ENCODE results near the gene SLC11A2. TPM values are rescaled to one million over a fixed set of nuclear protein-coding genes. Genes with fewer than 3 reads are reported as not detected.

SLC11A2 gene
- total and polyA plus RNA-seq, 2 donors = 26.9 to 30.0 TPM

GRCh38 chr12:50990791-50991190 is 35.4 kb downstream of the SLC11A2 start:
- peaks cover 0 to 6% of the 10 kb centered on the region in 2 donors for H3K4me1 ChIP-seq (ENCODE audit: control insufficient read depth in 2 of 2, insufficient read depth in 2 of 2, low read length in 2 of 2)
- no peak overlapping the region for H3K27ac ChIP-seq (ENCODE audit: low read depth in 1 of 2, low read length in 1 of 2)
- H3K27me3 ChIP-seq (ENCODE audit: control insufficient read depth in 2 of 2, insufficient read depth in 1 of 2, low read length in 1 of 2) = no peaks in the 10 kb centered on the region
- H3K9me3 ChIP-seq (ENCODE audit: control insufficient read depth in 2 of 2, insufficient read depth in 1 of 2, low read length in 1 of 2) = no peaks in the 10 kb centered on the region
- H3K4me3 ChIP-seq (ENCODE audit: low read length in 2 of 2) = no peak overlapping the region
- DNase-seq (ENCODE audit: low read depth in 6 of 9, low spot score in 9 of 9) = no peak
- peaks cover 50 to 87% of the 10 kb centered on the region in 2 donors for H3K36me3 ChIP-seq (ENCODE audit: control insufficient read depth in 2 of 2, insufficient read depth in 2 of 2, low read length in 1 of 2)
- 88% methylated on average over 3 of the region's 3 CpGs for WGBS

DNA sequence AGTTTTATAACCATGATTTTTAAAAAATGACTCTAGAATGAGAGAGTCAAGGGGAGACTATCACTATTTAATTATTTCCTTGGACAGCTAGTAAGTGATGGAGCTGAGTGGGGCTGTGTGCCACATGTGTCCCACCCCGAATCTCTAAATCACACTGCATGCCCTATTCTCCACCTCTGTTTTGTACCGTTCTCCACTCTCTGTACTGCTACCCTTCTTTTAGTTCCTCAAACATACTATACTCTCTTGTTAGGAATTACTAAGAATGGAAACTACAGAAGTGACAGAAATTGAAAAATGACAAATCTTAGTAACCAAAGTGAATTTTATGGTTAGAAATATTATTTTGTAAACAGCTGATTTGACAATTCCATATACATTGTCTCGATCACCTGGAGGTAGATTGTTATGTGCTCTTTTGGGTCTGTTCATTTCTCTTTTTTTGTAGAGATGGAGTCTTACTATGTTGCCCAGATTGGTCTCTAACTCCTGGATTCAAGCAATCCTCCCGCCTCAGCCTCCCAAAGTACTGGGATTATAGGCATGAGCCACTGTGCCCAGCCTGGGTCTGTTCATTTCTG is 35.9 kb downstream of the SLC11A2 start:
- Histone ChIP-seq H3K4me1 (ENCODE audit: control insufficient read depth in 2 of 2, insufficient read depth in 2 of 2, low read length in 2 of 2) (peaks cover 0 to 6% of the 10 kb centered on the region in 2 donors), H3K27ac (ENCODE audit: low read depth in 1 of 2, low read length in 1 of 2) (no peak overlapping the region), H3K36me3 (ENCODE audit: control insufficient read depth in 2 of 2, insufficient read depth in 2 of 2, low read length in 1 of 2) (peaks cover 44 to 82% of the 10 kb centered on the region in 2 donors), H3K27me3 (ENCODE audit: control insufficient read depth in 2 of 2, insufficient read depth in 1 of 2, low read length in 1 of 2) (no peaks in the 10 kb centered on the region), H3K9me3 (ENCODE audit: control insufficient read depth in 2 of 2, insufficient read depth in 1 of 2, low read length in 1 of 2) (no peaks in the 10 kb centered on the region), H3K4me3 (ENCODE audit: low read length in 2 of 2) (no peak overlapping the region)
- WGBS = over 99% methylated on average over 4 of the region's 4 CpGs
- no peak for DNase-seq (ENCODE audit: low read depth in 6 of 9, low spot score in 9 of 9)

GRCh38 chr12:50988871-50989270 is 37.3 kb downstream of the SLC11A2 start:
- H3K36me3 ChIP-seq (ENCODE audit: control insufficient read depth in 2 of 2, insufficient read depth in 2 of 2, low read length in 1 of 2) = peaks cover 46 to 72% of the 10 kb centered on the region in 2 donors
- H3K9me3 ChIP-seq (ENCODE audit: control insufficient read depth in 2 of 2, insufficient read depth in 1 of 2, low read length in 1 of 2) = no peaks in the 10 kb centered on the region
- over 99% methylated on average over 5 of the region's 5 CpGs for WGBS

GRCh38 chr12:50988051-50988450 is 38.1 kb downstream of the SLC11A2 start:
- no peak for DNase-seq (ENCODE audit: low read depth in 6 of 9, low spot score in 9 of 9)
- Histone ChIP-seq H3K36me3 (ENCODE audit: control insufficient read depth in 2 of 2, insufficient read depth in 2 of 2, low read length in 1 of 2) (peaks cover 46 to 67% of the 10 kb centered on the region in 2 donors), H3K4me1 (ENCODE audit: control insufficient read depth in 2 of 2, insufficient read depth in 2 of 2, low read length in 2 of 2) (peaks cover 0 to 9% of the 10 kb centered on the region in 2 donors), H3K4me3 (ENCODE audit: low read length in 2 of 2) (no peak overlapping the region), H3K27ac (ENCODE audit: low read depth in 1 of 2, low read length in 1 of 2) (peak overlapping the region in 1 of 2 donors; percentile 9), H3K27me3 (ENCODE audit: control insufficient read depth in 2 of 2, insufficient read depth in 1 of 2, low read length in 1 of 2) (no peaks in the 10 kb centered on the region), H3K9me3 (ENCODE audit: control insufficient read depth in 2 of 2, insufficient read depth in 1 of 2, low read length in 1 of 2) (no peaks in the 10 kb centered on the region)
- 97% methylated on average over 5 of the region's 5 CpGs for WGBS

More at GRCh38 chr12:50988871-50989270, 37.3 kb downstream of the SLC11A2 start:
- Histone ChIP-seq H3K4me3 (ENCODE audit: low read length in 2 of 2) (no peak overlapping the region), H3K27ac (ENCODE audit: low read depth in 1 of 2, low read length in 1 of 2) (no peak overlapping the region), H3K4me1 (ENCODE audit: control insufficient read depth in 2 of 2, insufficient read depth in 2 of 2, low read length in 2 of 2) (peaks cover 0 to 6% of the 10 kb centered on the region in 2 donors), H3K27me3 (ENCODE audit: control insufficient read depth in 2 of 2, insufficient read depth in 1 of 2, low read length in 1 of 2) (no peaks in the 10 kb centered on the region)
- no peak for DNase-seq (ENCODE audit: low read depth in 6 of 9, low spot score in 9 of 9)

DNA sequence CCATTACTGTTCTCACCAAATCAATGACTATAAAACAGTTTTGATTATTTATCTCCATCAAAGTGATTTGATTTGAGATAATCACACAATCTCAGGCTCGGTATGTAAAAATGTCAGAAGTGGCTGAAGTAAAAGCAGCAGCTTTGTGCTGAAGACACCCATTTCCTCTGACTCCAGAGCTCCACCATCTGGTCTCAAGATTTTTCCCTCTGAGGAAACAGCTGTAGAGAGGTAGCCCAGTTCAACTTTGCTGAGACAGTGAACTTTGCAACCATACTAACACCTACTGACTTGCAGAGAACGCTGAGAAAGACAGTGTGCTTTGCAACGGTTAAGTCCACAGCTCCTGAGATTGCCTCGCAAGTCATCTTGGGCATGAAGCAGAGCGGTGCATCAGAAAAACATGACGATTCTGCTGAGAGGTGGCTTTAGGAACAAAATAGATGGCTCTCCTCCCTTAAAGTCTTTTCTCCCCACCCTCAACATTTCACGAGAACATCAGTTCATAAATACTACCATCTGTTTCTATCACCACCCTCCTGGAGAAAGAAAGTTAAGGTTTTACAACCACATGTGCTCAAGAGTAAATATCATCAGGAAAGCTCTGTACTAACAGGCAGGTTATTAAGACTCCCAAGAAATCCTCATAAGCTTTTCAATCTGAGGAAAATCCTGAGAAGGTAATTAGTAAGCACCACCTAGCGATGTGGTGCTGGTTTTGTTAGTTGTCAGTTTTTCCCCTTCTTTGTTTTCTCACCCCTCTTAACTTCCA is 39.0 kb downstream of the SLC11A2 start:
- peaks cover 39 to 58% of the 10 kb centered on the region in 2 donors for H3K36me3 ChIP-seq (ENCODE audit: control insufficient read depth in 2 of 2, insufficient read depth in 2 of 2, low read length in 1 of 2)
- H3K4me3 ChIP-seq (ENCODE audit: low read length in 2 of 2) = no peak overlapping the region
- peak; percentile 43 to 92 (median 76) for DNase-seq (ENCODE audit: low read depth in 6 of 9, low spot score in 9 of 9)
- H3K27ac ChIP-seq (ENCODE audit: low read depth in 1 of 2, low read length in 1 of 2) = peak overlapping the region; percentile 45 to 66
- no peaks in the 10 kb centered on the region for H3K9me3 ChIP-seq (ENCODE audit: control insufficient read depth in 2 of 2, insufficient read depth in 1 of 2, low read length in 1 of 2)
- 65% methylated on average over 8 of the region's 8 CpGs for WGBS
- H3K27me3 ChIP-seq (ENCODE audit: control insufficient read depth in 2 of 2, insufficient read depth in 1 of 2, low read length in 1 of 2) = no peaks in the 10 kb centered on the region
- H3K4me1 ChIP-seq (ENCODE audit: control insufficient read depth in 2 of 2, insufficient read depth in 2 of 2, low read length in 2 of 2) = peaks cover 0 to 10% of the 10 kb centered on the region in 2 donors

GRCh38 chr12:50985322-50985721 is 40.9 kb downstream of the SLC11A2 start:
- Histone ChIP-seq H3K27me3 (ENCODE audit: control insufficient read depth in 2 of 2, insufficient read depth in 1 of 2, low read length in 1 of 2) (no peaks in the 10 kb centered on the region), H3K27ac (ENCODE audit: low read depth in 1 of 2, low read length in 1 of 2) (peak overlapping the region in 1 of 2 donors; percentile 21), H3K9me3 (ENCODE audit: control insufficient read depth in 2 of 2, insufficient read depth in 1 of 2, low read length in 1 of 2) (no peaks in the 10 kb centered on the region), H3K4me3 (ENCODE audit: low read length in 2 of 2) (no peak overlapping the region), H3K4me1 (ENCODE audit: control insufficient read depth in 2 of 2, insufficient read depth in 2 of 2, low read length in 2 of 2) (peaks cover 0 to 22% of the 10 kb centered on the region in 2 donors), H3K36me3 (ENCODE audit: control insufficient read depth in 2 of 2, insufficient read depth in 2 of 2, low read length in 1 of 2) (peaks cover 26 to 49% of the 10 kb centered on the region in 2 donors)
- DNase-seq (ENCODE audit: low read depth in 6 of 9, low spot score in 9 of 9) = no peak

DNA sequence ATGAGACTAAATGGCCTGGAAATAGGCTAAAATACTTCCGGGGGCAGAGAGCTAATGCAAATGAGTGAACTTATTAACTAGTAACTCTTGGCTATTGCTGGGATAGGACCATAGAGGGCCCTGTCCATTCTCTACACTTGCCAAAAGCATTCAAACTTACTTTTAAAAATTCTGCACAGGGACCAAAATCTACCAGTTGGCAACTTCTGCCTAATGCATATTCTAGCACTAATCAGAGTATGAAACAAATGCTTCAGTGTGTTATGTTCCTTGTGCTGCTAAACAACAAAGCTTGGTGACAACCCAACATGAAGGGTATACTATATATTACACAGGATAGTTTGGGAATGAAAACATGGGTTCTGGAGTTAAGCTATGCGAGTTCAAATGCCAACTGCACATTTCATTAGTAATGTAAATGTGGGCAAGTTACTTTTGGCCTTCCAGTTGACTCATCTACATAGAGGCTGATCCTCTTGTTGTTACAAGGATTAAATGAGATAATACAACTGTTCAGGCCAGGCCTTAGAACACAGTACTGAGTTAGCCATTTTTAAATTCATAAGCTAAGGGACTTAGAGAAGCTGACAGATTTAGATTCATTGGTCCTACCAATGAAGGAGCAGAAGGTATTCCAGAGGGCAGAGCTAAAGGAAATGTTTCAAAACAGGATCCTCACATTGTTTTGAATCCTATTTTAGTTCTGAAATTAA is 41.4 kb downstream of the SLC11A2 start:
- H3K36me3 ChIP-seq (ENCODE audit: control insufficient read depth in 2 of 2, insufficient read depth in 2 of 2, low read length in 1 of 2) = peaks cover 23 to 47% of the 10 kb centered on the region in 2 donors
- H3K4me3 ChIP-seq (ENCODE audit: low read length in 2 of 2) = no peak overlapping the region
- peaks cover 0 to 28% of the 10 kb centered on the region in 2 donors for H3K4me1 ChIP-seq (ENCODE audit: control insufficient read depth in 2 of 2, insufficient read depth in 2 of 2, low read length in 2 of 2)
- peak overlapping the region; percentile 8 to 21 for H3K27ac ChIP-seq (ENCODE audit: low read depth in 1 of 2, low read length in 1 of 2)
- DNase-seq (ENCODE audit: low read depth in 6 of 9, low spot score in 9 of 9) = no peak
- WGBS = 72% methylated on average over 2 of the region's 2 CpGs
- H3K9me3 ChIP-seq (ENCODE audit: control insufficient read depth in 2 of 2, insufficient read depth in 1 of 2, low read length in 1 of 2) = no peaks in the 10 kb centered on the region
- no peaks in the 10 kb centered on the region for H3K27me3 ChIP-seq (ENCODE audit: control insufficient read depth in 2 of 2, insufficient read depth in 1 of 2, low read length in 1 of 2)

DNA sequence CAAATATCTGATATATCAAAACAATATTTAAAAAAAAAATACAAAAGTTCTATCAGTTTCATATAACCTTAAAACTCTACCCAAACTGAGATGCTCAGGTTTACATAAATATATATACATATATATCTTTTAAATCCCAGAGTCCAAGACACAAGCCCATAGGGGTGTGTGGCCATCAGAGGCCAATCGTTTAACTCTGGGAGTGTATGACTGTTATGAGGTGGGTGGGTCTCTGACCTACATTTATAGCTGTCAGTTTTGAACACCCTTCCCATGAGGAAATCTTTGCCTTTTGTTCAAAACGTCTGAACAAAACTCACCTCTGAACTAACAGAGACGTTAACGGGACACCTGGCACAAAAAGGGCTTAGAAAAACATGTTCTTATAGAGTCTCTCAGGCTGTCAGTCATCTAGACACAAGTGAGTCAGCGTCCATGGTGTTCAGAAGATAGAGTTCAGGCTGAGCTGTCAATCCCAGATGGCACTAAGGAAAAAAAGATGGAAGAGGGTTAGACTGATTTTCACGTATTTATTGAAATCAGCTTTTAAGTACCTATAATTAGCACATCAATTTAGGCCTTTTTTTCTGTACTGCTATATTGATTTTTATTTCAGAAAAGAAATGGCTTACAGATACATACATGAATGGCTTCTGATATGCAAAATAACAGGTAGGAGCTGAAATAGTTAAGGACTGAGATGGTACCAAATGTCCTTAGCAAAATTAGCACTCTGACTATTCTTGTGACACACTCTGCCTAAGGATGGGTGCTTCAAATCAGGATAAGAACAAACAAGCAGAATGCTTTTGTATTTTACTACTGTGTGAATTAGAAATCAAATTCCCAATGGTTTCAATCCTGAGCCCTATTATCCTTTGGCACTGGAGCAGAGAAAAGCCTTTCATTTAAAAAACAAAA is 44.6 kb downstream of the SLC11A2 start:
- Histone ChIP-seq H3K4me3 (ENCODE audit: low read length in 2 of 2) (no peak overlapping the region), H3K27me3 (ENCODE audit: control insufficient read depth in 2 of 2, insufficient read depth in 1 of 2, low read length in 1 of 2) (no peaks in the 10 kb centered on the region), H3K36me3 (ENCODE audit: control insufficient read depth in 2 of 2, insufficient read depth in 2 of 2, low read length in 1 of 2) (peaks cover 9 to 19% of the 10 kb centered on the region in 2 donors), H3K9me3 (ENCODE audit: control insufficient read depth in 2 of 2, insufficient read depth in 1 of 2, low read length in 1 of 2) (no peaks in the 10 kb centered on the region), H3K4me1 (ENCODE audit: control insufficient read depth in 2 of 2, insufficient read depth in 2 of 2, low read length in 2 of 2) (peaks cover 0 to 28% of the 10 kb centered on the region in 2 donors), H3K27ac (ENCODE audit: low read depth in 1 of 2, low read length in 1 of 2) (peak overlapping the region; percentile 64 to 94)
- peak in 6 of 9 donors; percentile 24 to 79 (median 60) for DNase-seq (ENCODE audit: low read depth in 6 of 9, low spot score in 9 of 9)
- WGBS = 54% methylated on average over 6 of the region's 6 CpGs

All from thymus (tissue), 11 donors.